Activated CD4-positive, alpha-beta T cell treated with anti-CD3 and anti-CD28 coated beads for 48 hours (primary cell): ENCODE data around the gene MYRF.

Source experiments
- DNase-seq: peaks from one replicate; pipeline ENCODE4 v3.0.0-alpha.2; 2020

MYRF gene

DNA sequence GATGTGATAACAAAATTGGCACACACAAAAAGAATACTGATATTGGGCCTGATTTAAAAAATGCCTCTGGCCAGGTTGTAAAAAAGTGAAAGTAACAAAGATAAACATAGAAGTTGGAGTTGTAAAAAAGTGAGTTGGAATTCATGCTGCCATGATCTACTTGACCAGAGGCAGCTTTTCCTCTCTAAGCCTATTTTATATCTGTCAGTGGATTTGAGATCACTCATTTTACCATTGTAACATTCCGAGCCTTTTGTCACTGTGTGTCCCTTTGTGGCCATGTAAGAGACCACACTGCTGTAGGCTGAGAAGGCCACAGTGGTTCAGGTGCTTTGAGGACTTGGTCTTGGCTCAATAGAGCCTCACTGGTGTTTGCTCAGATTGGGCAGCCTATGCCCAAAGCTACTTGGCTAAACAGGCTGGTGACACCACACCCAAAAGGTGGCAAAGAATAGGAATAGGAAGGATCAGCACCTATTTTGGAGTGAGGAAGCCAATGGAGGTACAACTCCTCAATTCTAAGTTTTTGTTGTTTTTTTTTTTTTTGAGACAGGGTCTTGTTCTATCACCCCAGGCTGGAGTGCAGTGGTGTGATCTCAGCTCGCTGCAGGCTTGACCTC is 47.3 kb downstream of the MYRF start:
- DNase-seq = no peak

DNA sequence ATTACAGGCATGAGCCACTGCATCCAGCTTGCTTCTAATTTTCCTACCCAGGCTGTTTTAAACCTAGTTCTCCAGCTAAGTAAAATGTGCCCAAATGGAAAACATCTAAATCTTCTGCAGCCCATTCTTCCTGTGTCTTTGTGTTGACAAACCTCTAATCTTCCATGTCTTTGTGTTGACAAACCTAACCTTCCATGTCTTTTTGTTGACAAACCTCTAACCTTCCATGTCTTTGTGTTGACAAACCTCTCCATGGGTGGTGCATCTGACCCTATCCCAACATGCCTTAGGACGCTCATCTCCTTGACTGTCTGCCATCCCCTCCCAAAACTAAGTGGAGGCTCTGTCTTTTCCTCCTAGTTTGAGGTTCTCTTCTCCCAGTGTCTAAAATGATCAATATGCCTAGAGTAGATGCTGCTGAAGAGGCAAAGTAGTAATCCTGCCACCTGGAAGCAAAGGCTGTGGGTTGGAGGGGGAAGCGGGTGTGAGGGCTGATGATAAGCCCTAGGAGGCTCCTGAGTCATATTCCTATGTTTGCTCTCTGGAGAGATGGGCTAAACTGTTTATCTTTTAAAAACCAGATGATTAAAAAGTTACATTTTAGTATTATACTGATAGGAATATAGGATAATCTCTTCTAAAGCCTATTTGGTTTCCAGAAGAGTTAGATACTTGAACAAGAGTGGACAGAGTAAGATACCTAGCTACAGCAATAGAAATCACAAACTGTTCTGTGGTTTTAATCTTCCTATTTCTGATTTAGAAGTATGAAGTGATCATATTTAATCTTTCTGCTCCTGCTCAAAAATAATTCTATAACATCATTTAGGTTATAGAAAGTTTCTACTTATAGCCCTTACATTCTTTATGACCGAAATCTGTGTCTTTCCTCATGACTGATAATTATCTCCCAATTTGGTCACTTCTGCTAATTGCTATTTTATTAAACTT is 48.2 kb downstream of the MYRF start:
- no peak for DNase-seq

DNA sequence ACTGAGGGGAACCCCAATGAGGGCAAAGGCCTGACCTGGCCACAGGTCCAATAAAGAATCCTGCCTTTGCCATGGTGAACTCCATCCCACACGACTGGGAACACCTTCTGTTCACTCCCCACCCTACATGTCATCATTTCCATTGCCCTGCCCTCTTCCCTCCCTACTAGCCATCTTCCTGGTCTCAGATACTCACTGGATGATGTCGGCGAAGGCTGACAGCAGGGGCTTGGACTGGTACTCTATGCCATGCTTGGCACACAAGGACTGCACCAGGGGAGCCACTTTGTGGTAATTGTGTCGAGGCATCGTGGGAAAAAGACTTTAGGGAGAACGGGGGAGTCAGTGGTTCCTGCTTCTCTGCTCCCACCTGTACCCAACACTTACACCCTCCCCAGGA is 50.2 kb downstream of the MYRF start:
- DNase-seq = no peak

DNA sequence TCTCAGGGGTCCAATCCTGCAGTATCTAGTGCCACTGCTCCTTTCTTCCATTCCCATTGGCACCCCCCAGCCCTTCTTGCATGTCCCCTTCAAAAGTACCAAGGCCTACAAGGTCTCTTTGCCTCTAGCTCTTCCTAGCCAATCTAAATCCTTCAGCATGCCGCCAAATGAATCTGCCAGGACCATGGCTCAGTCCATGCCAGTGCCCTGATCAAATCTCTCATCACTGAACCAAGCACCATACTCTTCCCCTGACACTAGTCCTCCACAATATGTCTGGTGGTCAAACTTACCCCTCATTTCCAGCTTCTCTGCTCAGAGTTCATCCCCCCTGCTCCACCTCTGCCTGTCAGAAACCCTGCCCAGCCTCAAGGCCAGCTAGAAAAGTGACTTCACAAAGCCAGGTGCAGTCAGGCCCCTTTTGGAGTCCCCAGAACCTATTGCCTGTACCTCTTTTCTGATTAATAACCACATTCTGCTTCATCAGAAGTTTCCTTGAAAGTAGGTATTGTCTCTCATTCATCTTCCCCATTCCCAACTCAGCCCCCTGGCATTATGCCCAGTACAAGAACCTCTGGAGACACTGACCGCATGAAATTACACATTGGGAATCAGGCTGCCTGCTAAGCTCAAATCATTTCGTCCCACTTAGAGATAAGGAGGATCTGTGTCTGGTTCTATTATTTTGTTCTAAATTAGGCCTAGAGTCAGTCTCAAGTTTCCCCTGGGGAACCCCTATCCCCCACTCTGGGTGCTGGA is 51.6 kb downstream of the MYRF start:
- DNase-seq = no peak

DNA sequence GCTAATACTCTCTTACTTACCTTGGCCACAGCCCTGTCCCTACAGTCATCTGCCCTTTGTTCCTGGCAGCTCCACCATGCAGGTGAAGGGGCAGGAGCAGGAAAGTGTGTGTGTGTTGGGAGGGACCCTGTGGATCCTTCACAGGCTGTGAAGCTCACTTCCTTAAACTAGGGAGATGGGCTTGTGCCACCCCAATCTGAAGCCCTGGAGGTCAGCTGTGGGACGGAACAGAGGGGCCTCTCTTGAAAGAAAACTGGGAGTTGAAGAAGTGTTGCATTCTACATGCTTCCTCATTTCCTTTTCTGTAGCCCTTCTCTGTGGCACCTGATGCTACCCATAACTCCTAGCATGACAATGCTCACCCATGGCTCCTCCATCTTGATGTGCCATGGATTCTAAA is 52.7 kb downstream of the MYRF start:
- DNase-seq = no peak

DNA sequence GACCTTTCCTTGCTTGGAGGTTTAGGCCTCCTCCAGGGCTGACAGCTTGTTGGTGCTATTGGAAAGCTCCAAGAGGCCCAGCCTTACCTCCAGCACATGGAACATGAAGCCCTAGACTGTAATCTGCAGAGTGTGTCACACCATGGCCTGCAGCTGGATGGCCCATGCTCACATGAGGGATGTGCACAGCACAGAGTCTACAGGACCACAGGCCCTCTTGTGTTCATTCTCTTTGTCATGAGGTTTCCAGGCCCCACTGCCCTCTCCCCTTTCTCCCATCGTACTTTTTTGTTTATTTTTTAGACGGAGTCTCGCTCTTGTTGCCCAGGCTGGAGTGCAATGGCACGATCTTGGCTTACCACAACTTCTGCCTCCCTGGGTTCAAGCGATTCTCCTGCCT is 54.3 kb downstream of the MYRF start:
- DNase-seq = no peak

DNA sequence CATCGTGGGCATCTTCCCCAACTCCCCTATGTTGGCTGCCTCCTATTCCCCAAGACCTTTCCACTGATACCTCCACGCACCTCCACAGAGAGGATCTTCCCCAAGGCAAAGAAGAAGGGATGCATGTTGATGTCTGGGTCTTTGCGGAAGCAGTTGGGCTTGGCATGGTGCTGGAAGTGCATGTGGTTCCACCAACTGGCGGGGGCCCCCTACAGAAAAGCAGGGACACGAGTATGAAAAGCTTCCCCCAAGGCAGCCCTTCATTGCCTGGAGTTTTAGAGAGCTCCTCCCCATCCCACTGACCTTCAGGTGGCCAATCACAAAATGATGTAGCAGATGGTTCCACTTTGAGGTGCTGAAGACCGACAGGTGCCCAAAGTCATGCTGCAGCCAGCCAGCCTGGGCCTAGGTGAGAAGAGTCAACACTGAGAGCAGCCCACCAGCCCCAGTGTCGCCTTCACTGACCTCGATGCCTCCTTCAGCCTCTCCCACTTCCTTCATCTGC is 58.3 kb downstream of the MYRF start:
- DNase-seq = no peak

DNA sequence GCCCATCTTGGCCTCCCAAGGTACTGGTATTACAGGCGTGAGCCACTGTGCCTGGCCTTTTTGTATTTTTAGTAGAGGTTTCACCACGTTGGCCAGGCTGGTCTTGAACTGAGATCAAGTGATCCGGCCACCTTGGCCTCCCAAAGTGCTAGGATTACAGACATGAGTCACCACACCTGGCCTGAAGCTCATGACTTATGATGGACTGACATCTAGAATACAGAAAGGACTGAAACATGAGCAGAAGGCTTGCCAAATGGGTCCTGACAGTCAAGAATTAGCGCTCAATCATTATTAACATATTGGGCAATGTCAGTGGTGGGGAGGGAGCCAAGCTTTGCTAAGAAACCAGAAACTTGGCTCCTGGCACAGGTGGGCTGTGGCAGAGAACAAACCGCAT is 59.4 kb downstream of the MYRF start:
- no peak for DNase-seq

DNA sequence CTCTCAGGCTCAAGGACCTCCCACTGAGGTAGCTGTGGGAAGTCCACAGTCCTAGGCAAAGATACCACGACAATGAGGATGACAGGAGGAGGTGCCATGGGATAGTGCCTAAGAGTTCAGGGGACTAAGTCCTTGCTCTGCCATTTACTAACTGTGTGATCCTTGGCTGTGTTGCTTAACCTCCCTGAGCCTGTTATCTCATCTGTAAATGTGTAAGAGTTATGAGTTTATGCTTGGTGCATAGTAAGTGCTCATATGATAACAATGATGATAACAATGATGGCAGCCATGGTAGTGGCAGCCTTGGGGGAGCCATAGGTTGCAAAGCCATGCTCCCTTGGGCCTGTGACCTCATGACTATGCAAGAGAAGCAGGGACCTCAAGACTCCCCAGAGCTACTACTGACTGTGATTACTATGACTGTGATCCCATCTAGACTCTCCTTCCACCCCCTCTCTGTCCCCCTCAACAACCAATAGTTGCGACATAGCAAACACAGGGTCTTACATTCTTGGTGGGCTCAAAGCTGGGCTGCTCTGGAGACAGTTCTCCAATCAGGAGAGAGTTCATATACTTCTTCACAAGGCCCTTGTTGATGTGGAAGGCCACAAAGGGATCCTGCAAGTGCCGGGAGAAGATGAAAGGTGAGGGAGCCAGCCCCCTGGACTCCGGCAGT is 60.4 kb downstream of the MYRF start:
- DNase-seq = no peak

DNA sequence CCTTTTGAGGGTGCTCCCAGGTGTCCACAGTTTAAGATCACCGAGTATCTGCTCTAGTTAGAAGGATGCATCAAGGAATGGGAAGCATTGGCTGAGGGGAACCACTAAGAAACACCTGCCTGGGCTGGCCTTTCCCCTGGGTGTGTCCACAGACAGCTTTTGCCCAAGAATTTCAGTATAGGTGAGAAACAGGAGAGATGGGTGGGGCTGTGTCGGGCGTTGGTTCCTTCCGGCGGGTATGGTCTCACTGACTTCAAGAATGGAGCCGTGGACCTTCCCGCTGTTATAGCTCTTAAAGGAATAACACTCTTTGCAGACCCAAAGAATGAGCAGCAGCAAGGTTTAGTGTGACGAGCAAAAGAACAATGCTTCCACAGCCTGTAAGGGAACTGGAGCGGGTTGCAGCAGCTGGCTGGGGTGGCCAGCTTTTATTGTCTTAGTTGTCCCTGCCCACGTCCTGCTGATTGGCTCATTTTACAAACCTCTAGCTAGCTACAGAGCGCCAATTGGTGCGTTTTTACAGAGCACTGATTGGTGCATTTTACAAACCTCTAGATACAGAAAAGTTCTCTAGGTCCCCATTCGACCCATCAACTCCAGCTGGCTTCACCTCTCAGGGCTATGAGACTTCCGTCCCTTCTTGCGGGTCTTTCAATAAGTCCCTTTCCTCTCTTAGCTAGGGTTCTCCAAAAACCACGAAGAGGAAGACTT is 62.0 kb downstream of the MYRF start:
- DNase-seq = peak; percentile 39

DNA sequence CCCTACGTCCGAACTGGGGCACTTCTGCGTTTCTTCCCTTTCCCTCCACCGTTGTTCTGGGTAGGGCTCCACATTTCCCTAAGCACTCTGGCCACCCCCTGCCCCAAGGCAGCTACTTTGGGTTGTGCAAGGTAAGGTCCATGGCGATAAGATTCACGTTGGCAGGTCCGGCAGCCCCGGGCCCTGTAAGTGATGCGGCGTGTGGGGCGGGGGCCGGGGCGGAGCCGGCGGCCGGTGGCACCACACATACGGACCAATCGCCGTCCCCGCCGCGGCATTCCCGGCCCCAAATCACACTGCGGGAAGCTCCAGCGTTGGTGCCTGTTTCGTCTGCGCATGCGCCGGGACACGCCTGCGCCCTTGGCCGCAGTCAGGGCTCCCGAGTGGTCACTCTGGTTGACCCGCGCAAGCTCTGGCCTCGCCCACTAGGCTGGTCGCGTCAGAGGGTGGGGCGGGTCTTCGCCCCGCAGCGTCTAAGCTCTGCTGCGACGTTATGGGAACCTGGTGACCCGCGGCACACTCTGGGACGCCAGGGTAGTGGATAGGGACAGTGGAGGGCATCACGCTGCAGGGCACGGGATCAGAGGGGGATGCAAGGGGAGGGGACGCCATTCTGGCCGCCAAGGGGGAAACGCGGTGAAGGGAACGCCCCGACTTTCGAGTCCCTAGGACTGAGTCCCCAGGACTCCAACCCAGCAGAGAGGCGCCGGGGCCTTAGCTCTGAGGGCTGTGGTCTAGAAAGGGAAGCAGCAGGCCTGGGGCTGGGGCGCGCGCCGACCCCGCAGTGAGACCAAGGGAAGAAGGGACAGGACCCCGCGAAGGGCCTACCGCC is 62.7 kb downstream of the MYRF start:
- peak; percentile 71 for DNase-seq

DNA sequence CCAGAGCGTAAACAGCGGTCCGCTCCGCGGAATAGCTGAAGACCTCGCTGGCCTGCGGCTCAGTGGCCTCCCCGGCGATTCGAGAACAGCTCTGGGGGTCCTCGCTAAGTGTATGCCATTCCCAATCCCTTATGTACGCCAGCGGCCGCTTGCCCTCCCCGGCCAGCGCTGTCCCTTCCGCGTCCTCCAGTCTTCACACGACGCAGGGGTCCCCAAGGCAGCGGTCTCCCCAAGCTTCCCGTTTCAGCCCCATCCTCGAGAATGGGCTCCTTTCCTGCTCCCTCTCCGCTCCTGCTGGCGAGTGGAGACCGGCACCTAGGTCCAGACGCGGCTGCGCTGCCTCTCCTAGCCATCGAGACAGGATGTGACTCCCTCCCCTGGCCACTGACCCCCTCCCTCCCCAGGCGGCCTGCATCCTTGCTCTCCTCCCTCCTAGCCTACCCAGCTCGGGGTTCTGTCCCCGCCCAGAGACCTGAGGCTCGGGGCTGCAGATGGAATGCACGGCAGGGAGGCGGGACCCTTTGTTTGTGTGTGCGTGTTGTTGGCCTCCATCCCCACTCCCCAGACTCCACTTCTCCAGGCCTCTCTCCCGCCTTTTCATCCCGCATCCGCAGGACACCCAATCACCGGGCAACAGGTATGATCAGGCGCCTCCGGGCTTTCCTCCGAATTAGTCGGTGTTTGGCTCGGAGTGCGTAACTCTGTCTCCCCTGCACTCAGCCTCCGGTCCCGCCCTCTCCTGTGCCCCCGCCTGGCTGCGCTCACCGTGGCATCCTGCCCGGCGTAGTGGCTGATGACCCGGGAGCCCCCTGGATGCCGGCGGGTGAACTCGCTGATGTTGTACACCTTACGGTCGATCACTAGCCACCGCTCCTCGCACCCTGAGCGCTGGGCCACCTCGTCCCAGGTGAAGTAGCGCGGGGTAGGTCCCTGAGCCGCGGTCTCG is 63.6 kb downstream of the MYRF start:
- DNase-seq = peak; percentile 75

DNA sequence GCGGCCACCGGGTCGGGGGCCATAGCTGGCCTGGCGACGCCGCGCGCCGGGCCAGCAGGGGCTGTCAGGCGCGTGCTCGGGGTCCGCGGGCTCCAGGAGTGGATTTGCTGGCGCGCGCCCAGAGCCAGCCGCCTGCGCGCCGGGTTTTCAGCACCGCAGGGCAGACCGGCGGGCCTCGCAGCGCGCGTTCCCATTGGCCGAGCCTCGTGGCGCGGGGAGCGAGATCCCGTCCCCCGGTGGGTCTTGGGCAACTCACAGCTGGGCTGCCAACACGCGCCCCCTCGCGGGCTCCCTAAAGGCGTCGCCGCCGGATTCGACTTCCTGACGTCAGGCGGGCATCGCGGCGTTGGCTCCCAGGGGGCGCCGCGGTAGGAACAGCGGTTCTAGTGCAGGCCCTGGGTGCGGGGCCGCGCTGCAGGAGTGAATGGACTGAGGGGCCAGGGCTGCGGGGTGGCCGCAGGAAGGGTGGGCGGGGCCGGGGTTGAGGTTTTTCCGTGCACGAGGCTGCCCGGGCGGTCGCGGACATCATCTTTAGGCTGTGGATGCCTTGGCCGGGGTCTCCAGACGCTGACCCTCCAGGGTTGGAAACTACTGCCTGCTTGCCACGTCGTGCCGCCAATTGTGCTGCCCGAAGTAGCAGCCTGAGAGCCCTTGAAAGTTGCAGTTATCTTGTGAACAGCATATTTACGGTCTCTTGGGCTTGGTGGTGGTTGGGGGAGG is 64.5 kb downstream of the MYRF start, which contains the start of gene FADS1:
Gene FADS1, minus strand, starts transcription at position 268 of the 720 bp plus-strand sequence. Its CDS starts 74 bp downstream, at position 194.
- peak; percentile 89 for DNase-seq

DNA sequence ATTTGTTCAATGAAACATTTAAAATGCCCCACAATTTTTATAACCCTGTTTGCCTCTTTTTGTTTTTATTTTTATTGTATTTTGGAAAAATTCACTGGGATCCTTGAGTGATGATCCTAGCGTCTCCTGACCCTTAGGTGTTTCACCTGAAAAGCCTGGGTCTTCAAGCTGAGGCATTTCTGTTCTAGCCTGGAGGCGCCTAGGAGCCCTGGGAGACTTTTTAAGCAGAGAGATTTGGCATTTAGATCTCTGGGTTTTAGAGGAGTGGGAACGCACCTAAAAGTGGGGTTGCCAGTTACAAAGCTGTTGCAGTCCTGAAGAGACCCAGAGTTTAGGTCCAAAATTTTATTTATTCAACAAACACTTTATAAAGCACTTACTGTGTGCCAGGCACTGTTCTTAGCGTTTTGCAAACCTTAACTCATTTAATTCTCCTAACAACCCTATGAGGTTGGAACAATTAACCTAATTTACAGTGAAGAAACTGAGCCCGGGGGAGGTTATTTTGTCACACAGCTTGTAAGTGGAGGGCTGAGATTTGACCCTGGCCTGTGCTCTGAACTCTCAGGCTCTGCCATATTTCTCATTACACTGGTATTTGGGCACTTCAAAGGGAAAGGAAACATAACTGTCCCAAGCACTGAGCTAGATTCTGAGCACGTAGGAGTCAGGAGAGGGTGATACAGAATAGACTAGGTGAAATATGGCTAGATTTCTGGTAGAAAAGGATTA is 65.2 kb downstream of the MYRF start:
- no peak for DNase-seq

DNA sequence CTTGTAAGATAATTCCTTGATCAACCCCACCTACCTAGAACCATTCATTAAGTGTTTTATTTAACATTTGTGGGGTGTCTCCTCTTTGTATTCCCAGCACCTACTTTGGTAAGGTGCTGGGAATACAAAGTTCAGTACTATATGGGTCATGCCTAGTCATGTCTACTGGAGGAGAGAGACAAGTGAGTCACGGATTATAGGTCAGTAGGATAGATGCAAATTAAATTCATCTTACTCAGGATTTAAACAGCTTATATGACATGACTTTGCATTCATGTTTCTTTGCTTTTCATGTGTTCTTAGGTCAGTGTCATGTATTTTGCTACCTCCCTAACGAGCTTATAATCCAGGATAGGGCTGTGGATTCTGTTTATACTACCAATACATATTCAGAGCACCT is 67.7 kb downstream of the MYRF start:
- no peak for DNase-seq

DNA sequence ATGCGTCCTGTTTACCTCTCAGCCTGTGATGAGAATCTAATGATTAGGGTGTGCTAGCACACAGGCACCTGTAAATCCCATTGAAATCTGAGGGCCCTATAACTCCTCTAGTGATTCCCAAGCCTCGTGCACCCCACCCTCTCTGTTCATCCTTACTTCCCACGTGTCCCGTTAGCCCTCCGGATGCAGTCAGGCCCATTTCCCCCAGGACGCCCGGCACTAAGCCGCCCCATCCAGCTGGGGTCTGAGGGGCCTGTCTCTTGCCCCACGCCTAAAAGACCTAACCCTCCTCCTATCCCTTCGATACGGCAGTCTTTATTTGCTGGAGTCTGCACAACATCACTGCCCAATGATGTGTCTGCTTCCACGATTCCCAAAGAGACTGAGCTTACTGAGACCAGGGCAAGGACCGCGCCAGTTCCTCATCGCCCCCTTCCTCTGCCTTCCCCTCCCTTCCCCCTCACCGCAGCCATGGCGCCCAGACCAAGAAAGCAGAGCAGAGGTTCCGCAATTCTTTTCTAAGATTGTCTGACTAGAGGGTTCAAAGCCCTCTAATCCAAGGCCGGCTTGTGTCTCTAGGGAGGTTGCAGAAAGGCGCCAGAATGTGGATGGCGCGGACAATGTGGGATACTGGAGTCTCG is 74.6 kb downstream of the MYRF start:
- DNase-seq = no peak

DNA sequence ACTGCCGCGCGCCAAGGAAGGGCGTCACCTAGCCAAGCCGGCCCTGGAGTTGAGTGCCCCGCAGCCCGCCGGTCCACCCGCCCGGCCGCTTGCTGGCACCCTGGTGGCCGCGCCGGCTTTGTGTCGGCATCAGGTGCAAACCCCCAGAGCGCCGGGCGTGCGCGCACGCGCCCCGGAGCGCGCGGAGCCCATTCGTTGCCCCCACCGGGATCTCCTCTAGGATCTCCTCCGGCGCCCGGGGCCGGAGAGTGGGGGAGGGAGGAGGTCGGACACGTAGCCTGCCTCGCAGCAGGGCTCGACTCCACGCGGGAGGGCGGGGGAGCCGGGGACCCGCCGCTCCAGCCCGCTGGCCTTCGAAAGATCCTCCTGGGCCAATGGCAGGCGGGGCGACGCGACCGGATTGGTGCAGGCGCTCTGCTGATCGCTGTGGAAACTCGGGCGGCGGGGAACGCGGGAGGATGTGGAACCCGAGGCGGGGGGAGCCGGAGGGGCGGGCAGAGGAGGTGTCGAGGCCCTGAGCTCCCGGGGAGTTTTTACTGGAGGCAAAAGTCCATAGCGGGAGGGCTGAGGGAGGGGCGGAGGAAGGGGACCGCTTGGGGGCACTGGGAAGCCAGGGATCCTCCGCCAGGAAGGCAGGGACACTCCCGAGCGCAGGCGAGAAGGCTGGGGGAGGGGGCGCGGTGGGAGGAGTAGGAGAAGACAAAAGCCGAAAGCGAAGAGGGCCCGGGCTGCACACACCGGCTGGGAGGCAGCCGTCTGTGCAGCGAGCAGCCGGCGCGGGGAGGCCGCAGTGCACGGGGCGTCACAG is 75.3 kb downstream of the MYRF start, which contains the start of gene FADS2:
Gene FADS2, plus strand, starts transcription at position 730 of the 808 bp plus-strand sequence. CDS start 91 bp downstream, outside the sequence.
- DNase-seq = peak; percentile 86
